GM12875 (cell line): ENCODE results near the gene RAB15.

Experiments used
- H3K4me3 ChIP-seq: one replicate; pipeline ENCODE4 v1.5.1; 2011; ENCODE audit warnings: low read depth, low read length, control low read depth
- CTCF ChIP-seq: IDR thresholded peaks from 2 replicates; pipeline ENCODE4 v1.5.1; 2011; ENCODE audit warnings: low read depth, mild to moderate bottlenecking, control low read depth, inconsistent platforms, low read length, moderate library complexity, borderline replicate concordance; ENCODE audit not compliant: insufficient read depth

Gene RAB15

GRCh38 chr14:64974563-64974962, 2.4 kb upstream of the RAB15 start:
- TF ChIP-seq CTCF = no peak
- H3K4me3 ChIP-seq = no peak overlapping the region

DNA sequence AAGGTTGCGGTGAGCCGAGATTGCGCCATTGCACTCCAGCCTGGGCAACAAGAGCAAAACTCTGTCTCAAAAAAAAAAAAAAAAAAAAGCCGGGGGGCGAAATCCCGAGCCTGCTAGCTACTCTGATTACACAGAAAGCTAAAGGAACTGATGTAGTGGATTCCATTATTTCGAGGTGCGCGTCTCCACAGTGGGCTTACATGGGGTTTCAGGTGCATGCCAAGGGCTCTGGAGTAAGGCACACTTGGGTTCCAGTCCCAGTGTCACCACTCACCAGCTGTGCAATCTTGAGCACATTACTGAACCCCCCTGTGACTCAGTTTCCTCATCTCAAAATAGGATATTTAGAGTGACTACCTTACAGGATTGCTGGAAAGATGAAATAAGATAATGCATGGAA, 1.7 kb upstream of the RAB15 start:
- H3K4me3 ChIP-seq = no peak overlapping the region
- TF ChIP-seq CTCF = no peak

- no peak for TF ChIP-seq CTCF
Measured at GRCh38 chr14:64973026-64973442, 898 bp upstream of the RAB15 start.

GRCh38 chr14:64971491-64971942, 619 bp downstream of the RAB15 start:
- no peak for TF ChIP-seq CTCF
- H3K4me3 ChIP-seq = peak overlapping the region; percentile 42

More at GRCh38 chr14:64973026-64973442, 898 bp upstream of the RAB15 start:
- H3K4me3 ChIP-seq = no peak overlapping the region

DNA sequence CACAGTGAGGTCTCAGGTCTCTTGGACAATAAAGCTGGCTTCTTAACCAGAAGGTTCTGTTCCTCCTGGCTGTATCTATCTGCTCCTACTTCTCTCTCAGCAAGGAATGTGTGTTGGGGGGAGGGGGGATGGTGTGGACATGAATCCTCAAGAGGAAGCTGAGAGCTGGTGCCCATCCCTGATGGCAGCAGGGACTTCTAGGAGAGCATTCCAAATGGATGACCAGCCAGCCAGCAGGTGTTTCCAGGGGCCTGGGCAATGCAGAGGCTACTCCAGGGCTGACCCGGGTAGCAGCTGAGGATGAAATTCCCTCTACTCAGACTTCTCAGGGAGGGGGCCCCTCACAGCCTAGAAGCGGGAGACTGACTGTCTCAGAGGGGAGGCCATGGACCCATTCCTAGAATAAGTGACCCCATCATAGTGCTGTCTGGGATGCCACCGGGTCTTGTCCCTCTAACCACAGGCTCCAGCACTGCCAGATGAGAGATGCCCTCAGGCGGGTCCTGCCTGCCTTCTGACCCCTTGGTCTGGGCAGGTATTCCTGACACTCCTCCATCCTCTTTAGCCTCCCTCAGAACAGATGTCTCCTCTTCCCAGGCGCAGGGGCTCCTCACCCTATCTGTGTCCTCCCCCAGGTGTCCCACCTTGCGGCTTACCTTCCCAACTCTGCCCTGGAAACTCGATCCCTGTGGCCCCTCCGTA, 1.2 kb downstream of the RAB15 start:
- no peak overlapping the region for H3K4me3 ChIP-seq

DNA sequence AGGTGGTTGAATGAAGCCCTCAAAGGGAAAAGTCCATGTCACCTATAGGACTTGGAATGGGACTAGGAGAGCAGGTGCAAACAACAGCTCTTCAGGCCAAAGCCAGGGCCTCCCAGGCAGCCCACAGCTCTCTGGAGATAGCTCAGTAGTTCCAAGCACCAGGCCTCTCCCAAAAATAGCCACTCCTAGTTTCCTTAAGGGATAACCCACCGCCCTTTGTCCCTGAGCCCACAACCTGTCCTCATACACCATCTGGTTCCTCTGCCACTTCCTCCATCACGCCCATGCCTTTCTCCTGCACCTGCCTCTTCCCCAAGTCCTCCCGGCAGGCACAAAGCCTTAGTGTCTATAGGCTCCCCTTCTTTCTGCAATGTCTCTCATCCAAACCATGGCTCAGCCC, 2.1 kb downstream of the RAB15 start:
- no peak overlapping the region for H3K4me3 ChIP-seq
- no peak for TF ChIP-seq CTCF

More for the DNA sequence above, 1.2 kb downstream of the RAB15 start:
- no peak for TF ChIP-seq CTCF

DNA sequence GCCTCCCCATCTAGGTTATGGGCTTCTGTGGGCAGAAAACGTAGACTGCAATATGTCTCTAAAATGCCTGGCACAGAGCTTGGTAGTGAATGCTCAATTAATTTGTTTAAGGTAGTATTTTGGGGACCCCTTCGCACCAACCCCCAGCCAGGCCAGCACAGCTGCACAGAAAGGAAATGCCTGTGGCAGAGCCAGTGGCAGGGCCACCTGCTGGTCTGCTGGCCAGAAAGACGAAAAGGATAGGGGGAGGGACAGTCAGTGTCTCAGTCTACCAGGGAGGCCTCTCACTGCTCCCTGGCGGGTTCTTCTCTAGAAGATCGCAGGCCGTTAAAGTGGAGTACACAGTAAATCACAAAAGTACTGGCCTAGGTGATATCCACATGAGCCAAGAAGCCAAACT, 3.5 kb downstream of the RAB15 start:
- TF ChIP-seq CTCF = no peak
- no peak overlapping the region for H3K4me3 ChIP-seq
